Sciatic nerve (tissue), 2 donors: Measurements from ENCODE around the gene ZNF443. TPM values are rescaled to one million over a fixed set of nuclear protein-coding genes. Genes with fewer than 3 reads are reported as not detected.
"Not testable (repeated sequence)": the region's sequence is repeated elsewhere in the genome, so short reads cannot be mapped to it uniquely, and the experiment has no call there.

ENCODE experiments used
- ATAC-seq: fragments of 200-7000 bp; cut with Tn5 transposase; one replicate; pipeline ENCODE4 v1.9.1; 2020; ENCODE audit warnings: mild to moderate bottlenecking, moderate library complexity
- DNase-seq: peaks from one replicate; pipeline ENCODE4 v3.0.0-alpha.2; 2020; ENCODE audit warnings: low spot score
- intact Hi-C: fragments of 100-400 bp; cut with DNase I; formaldehyde crosslinking; loops from one replicate; pipeline ENCODE4 v1.14.2; 2022
- total RNA-seq: library from RNA; stranded (reverse); fragmentation: NEBNext Ultra II Directional; extraction: Animal tissue kit (Norgen Biotek cat#: 25700); gene quantifications from one replicate; pipeline ENCODE4 v1.2.1, GENCODE V29; 2021
- donor health status: DM: no; HTN: no; CAD: no.
- donor health status: DM: no; HTN: no; CAD: no.

ZNF443 gene
- total RNA-seq, 1 donor from 2014 or later: 6.8 TPM

DNA sequence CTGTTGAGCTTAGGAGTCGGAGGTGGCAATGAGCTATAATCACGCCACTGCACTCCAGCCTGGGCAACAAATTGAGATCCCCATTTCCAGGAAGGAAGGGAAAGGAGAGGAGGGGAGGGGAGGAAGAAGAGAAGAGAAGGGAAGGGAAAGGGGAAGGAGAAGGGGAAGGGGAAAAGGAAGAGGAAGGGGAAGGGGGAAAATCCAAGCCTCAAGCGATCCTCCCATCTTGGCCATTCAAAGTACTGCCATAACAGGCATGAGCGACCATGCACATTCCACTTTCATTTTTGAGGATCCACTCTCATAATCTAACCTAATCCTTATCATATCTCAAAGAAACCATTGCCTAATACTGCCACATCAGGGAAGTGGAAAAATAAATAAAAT, 14.9 kb downstream of the ZNF443 start:
- DNase-seq (no peak), ATAC-seq (no peak)
- intact Hi-C loops: no loop called here

DNA sequence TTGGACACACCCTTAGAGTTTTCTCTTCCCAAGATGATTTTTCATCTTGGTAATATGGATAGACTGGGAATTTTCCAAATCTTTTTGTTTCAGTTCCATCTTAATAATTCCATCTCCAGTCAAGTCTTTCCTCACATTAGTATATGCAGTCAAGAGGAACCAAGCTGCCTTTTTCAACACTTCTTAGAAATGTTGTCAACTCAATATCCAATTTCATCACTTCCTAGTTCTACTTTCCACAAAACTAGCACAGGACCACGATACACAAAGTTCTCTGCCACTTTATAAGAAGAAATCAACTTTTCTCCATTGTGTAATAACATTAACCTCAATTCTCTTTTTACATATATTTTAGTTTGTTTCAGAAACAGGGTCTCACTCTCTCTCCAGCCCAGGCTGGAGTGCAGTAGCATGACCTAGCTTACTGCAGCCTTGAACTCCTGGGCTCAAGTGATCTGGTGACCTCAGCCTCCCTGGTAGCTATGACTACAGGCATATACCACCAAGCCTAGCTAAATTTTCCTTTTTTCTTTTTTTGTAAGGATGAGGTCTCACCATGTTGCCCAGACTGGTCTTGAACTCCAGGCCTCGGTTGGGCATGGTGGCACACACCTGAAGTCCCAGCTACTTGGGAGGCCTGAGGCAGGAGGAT, 15.5 kb downstream of the ZNF443 start:
- ATAC-seq (no peak), DNase-seq (no peak)
- intact Hi-C loops: no loop called here

DNA sequence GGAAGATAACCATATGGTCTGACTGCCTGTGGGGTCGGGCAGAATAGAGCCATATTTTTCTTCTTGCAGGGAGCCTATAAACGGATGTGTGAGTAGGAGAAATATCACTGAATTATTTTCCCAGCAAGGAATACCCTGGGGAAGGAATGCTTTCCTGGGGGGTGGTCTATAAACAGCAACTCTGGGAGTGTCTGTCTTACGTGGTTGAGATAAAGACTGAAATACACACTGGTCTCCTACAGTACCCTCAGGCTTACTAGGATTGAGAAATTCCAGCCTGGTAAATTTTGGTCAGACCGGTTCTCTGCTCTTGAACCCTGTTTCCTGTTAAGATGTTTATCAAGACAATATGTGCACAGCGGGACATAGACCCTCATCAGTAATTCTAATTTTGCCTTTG, 23.5 kb downstream of the ZNF443 start:
- ATAC-seq, intact Hi-C loops: not testable (repeated sequence)

DNA sequence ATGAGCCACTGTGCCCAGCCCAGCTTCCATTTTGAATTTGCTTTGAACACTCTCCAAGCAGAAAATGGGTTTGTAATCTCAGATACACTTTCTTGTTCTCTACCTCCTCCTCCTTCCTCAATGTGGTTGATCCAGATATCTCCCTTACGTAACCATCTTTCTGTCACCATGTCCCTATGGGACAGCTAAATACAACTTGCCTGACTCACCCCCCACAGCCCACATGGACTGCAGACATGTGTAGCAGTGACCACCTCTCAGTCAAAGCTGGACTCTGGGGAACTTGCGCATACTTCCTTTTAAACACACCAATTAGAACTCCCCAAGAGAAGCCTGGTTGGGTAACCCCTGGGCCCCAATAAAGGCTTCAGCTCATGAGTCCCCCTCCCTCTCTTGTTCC, 28.9 kb downstream of the ZNF443 start:
- intact Hi-C loops: no loop called here
- ATAC-seq: no peak
- DNase-seq: no peak

More for the DNA sequence above, 23.5 kb downstream of the ZNF443 start:
- DNase-seq: not testable (repeated sequence)

DNA sequence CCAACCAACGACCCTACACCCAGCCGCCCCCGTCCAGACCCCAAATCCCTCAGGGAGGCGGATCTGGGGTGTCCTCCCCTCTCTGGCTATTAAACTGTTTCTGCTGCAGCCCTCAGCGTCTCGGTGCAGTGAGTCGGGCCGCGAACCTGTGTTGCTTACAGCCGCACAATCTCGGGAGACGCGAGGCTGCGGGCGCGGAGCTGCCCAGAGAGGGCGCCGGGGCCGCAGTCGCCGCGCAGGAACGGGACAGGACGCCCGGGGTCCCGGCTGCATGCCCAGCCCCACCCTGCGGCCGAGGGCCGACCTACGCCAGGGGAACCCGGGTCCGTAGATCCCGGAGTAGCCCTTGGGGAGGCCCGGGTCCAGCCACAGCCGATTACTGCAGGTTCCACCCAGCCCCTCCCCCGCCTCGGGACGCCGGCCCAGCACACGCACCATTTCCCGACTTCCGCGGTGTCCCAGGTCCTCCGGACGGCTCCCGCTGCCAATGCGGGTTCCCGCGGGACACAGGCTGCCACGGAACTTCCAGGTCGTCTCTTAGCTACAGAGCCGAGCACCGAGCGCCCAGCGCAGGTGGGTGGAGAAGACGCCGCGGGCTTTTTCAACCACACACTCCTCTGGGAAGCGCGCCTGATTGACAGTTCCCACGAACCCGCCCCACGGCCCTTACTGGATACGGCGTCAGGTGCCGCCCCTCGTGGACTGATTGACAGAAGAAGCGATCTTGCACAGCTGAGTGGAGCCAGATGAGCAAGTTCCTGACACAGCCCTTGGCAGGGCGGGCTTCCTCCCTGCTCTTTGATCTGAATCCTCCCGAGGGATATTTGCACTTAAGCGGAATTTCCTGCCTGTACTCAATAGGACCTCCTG, 40.0 kb downstream of the ZNF443 start, which contains the start of gene ZNF799:
Gene ZNF799, minus strand, starts transcription at position 639 of the 870 bp plus-strand sequence. Its CDS starts 201 bp downstream, at position 438.
- DNase-seq (peak; percentile 98), ATAC-seq (peak; percentile 100)
- intact Hi-C loops: no loop called here

DNA sequence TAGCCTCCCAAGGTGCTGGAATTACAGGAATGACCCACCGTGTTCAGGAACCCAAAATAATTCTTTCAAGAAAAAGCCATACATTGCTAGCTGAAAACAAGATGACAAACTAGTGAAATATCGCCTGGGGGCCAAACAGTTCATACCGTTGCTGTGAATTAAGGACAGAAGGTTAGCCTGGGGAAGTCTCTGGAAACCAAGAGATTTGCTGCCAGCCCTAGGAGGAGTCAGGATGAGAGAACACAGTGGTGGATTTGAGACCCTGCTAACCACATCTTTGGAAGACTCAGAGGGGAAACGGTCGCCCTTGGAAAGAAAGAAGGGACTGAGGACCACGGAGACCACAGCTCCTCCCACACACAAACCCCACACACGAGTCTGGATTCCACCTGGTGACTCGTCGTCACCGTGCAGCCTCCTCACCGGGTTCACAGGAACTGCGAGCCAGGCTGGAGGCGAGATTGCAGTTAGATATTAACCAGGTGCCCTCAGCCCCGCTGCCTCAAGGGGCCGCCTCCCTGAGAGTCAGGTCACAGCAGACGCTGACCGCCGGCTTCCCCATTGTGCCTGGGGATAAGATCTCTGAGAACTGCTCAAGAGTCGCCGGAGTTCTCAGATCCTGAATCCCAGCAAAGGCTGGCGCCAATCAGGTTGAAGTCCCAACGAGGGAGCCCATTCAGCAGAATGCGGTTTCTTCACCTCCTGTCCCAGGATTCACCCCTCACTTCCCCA, 40.8 kb downstream of the ZNF443 start:
- ATAC-seq, intact Hi-C loops: not testable (repeated sequence)
- DNase-seq: peak; percentile 58

DNA sequence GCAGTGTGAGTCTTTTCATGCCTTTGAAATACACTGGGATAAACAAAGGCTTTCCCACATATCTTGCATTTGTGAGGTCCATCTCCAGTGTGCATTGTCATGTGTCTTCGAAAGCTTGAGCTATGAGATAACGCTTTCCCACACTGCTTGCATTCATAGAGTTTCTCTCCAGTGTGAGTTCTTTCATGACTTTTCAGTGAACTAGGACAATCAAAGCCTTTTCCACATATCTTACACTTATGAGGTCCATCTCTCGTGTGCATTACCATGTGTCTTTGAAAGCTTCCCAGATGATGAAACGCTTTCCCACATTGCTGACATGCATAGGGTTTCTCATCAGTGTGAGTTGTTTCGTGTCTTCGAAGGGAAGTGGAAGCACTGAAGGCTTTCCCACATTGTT, 49.7 kb downstream of the ZNF443 start:
- intact Hi-C loops, DNase-seq: not testable (repeated sequence)

DNA sequence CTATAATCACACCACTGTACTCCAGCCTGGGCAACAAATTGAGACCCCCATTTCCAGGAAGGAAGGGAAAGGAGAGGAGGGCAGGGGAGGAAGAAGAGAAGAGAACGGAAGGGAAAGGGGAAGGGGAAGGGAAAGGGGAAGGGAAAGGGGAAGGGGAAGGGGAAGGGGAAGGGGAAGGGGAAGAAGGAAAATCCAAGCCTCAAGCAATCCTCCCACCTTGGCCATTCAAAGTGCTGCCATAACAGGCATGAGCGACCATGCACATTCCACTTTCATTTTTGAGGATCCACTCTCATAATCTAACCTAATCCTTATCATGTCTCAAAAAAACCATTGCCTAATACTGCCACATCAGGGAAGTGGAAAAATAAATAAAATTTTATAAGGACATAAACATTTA, 54.5 kb downstream of the ZNF443 start:
- DNase-seq, intact Hi-C loops, ATAC-seq: not testable (repeated sequence)

More for the DNA sequence above, 49.7 kb downstream of the ZNF443 start:
- ATAC-seq: not testable (repeated sequence)

DNA sequence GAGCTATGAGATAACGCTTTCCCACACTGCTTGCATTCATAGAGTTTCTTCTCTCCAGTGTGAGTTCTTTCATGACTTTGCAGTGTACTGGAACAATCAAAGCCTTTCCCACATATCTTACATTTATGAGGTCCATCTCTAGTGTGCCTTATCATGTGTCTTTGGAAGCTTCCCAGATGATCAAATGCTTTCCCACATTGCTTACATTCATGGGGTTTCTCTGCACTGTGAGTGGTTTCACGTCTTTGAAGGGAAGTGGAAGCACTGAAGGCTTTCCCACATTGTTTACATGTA, 60.4 kb downstream of the ZNF443 start:
- no peak for ATAC-seq
- intact Hi-C loops: no loop called here
- no peak for DNase-seq

DNA sequence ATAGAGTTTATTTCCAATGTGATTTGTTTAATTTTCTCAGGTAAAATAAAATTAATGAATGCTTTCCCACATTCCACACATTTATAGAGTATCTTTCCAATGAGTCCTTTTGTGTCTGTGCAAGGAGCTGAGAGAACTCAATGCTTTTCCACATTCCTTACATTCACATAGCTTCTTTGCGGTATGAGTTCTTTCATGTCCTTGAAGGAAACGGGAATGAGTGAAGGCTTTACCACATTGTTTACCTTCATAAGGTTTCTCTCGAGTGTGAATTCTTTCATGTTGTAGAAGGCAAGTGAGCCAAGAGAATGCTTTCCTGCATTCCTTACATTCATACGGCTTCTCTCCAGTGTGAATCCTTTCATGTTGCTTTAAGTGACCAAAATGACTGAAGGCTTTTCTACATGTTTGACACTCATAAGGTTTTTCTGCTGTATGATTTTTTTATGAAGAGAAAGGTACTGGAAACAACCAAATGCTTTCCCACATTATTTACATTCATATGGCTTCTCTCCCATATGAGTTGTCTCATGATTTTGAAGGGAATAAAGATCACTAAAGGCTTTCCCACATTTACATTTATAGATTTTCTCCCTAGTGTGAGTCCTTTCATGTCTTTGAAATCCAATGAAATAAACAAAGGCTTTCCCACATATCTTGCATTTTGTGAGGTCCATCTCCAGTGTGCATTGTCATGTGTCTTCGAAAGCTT, 60.9 kb downstream of the ZNF443 start:
- no peak for DNase-seq
- intact Hi-C loops: no loop called here
- no peak for ATAC-seq

Other genes starting within 250 kb of the ZNF443 start
- gene ZNF44, start 146.1 kb downstream of the ZNF443 start, total RNA-seq: 17.5 TPM
- 6.0 TPM for gene ZNF563, start 107.4 kb downstream of the ZNF443 start, total RNA-seq
- 5.4 TPM for gene ZNF442, start 75.3 kb downstream of the ZNF443 start, total RNA-seq
- gene ZNF799, start 39.8 kb downstream of the ZNF443 start, total RNA-seq: 7.4 TPM
- 5.8 TPM for gene ZNF709, start 43.8 kb upstream of the ZNF443 start, total RNA-seq
- 19.5 TPM for gene ZNF564, start 110.5 kb upstream of the ZNF443 start, total RNA-seq
- 8.6 TPM for gene ZNF490, start 169.8 kb upstream of the ZNF443 start, total RNA-seq
- 48.2 TPM for gene ZNF791, start 169.9 kb upstream of the ZNF443 start, total RNA-seq
- 76.4 TPM for gene MAN2B1, start 225.7 kb upstream of the ZNF443 start, total RNA-seq
- gene WDR83, start 225.8 kb upstream of the ZNF443 start, total RNA-seq: 12.3 TPM
- 77.1 TPM for gene DHPS, start 240.9 kb upstream of the ZNF443 start, total RNA-seq
- gene GNG14, start 247.0 kb upstream of the ZNF443 start, total RNA-seq: not detected